GM21526 (cell line): Measurements from ENCODE around the gene SLC9A9.

Source experiments
- ATAC-seq: cut with Tn5 transposase; IDR thresholded peaks from one replicate; pipeline ENCODE4 v1.9.1; 2021; ENCODE audit warnings: moderate library complexity; ENCODE audit not compliant: unreplicated experiment, low FRiP score

SLC9A9 gene

DNA sequence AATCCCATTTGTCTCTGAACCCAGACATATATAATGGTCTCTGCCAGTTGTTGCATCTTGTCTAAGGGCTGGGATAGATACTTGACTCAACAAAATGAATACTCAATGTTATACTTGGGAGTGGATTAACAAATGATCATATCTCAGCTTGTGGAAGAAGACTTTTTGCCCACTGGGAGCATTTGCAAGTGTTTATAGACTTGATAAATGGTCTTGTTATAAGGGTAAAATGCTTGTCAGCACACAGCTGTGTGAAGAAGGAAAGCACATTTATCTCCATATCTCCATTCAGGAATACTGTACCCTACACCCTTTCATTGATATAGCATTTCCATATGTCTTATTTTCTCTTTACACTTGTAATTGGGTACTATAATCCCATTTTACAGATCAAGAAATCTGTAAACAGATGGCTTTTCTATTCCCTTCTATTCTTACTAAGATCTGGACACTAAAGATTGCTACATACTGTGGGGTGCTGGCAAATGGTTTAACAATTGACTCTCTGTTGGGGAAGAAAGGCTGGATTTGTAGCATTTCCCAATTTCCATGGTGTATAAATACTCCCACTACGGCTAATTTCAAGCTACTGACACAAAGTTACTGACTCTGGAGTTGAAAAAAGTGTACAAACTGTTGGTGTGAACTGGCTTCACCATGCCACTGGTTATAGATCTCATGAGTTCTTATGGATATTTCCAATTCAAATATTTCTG, 574.1 kb downstream of the SLC9A9 start:
- ATAC-seq = no peak

GRCh38 chr3:143271136-143271535, 577.1 kb downstream of the SLC9A9 start:
- ATAC-seq = no peak

GRCh38 chr3:143269741-143270140, 578.5 kb downstream of the SLC9A9 start:
- ATAC-seq = no peak

DNA sequence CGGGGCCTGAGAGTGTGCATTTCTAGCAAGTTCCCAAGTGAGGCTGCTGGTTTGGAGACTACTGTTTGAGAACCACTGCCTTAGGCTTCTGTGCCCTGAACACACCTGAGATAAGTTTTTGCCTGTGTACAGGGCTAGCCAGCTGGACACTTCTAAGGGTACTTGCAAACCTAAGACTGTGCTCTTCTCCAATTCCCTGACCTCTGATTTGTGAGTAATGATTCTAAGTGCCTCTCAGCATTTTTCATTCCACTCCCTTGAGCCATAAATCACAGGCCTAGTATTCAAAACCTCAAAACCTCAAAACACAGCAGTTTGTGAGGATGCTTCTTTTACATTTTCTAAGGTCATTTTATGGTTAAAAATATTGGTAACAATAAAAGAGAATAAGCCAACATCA, 580.3 kb downstream of the SLC9A9 start:
- no peak for ATAC-seq

GRCh38 chr3:143266927-143267326, 581.3 kb downstream of the SLC9A9 start:
- ATAC-seq = no peak

DNA sequence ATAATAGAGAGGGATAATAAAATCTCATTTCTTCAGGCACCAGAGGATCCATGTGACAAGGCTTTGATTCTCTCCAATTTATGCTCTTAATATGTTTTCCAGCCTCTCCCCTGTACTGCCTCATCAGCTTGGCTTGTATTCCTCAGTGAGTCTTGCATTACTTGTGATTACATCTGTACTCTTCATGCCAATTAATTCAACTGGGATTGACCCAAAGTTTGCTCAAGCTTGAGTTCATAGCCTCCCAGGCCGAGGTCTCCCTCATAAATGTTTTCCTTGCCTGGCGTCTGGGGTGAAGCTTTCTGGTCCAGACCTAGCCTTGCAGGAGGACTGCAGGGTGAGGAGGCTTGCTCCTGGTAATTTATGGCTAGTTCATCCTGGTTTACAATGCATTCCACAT, 581.8 kb downstream of the SLC9A9 start:
- no peak for ATAC-seq

DNA sequence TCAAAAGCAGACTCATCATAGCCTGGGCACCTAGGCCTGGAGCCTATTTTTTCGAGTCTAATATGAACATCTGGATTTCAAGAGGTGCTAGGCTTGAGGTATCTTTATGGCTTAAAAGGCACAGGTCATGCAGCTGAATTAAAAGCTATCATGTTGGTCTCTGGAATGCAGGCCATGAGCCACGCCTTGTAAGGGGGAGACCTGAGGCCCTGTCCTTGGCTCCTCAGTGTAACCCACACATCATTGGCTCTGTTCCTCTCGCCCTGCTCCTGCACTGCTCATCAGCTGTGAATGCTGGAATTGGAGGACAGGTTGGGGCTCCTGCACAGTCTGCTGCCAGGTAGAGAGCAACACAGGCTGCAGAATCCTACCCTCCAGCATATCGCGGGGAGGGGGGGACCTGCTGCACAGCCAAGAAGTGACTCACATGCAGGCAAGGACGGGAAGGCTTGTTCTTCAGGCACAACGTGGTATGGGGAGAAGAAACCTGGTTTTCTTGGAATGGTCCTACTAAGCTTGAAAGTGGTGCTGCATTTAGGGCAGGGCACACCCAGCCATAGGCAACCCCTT, 582.7 kb downstream of the SLC9A9 start:
- ATAC-seq = no peak

DNA sequence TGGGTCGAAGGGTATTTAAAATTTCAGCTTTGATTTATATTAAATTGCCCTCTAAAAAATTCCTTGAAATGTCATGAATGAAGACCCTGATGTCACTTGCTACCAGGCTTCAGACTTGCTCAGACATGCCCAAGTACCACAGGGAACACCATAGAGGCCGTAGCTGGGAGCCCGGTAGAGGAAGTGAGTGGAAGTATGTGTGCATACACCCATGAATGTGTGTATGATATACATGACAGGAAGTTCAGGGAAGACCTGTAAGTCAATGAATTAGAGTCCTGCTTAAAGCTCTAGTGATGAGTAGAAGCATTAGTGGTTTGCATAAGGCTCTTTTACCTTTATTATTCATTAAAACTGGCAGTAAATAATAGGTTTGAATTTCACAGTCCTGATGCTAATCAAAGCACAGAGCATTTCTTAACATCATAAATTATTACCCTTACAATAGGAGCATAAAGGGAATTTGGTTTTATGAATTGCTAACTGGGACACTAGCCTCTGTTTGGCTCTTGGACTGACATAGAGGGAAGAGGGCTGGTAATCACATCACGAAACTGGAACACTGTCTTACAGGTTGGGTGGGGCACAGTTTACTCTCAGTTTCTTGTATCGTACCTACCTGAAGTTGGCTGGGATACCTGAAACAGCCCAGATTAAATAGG, 584.3 kb downstream of the SLC9A9 start:
- ATAC-seq = no peak

GRCh38 chr3:143261848-143262247, 586.4 kb downstream of the SLC9A9 start:
- ATAC-seq = no peak

GRCh38 chr3:143258692-143259091, 589.6 kb downstream of the SLC9A9 start:
- ATAC-seq = no peak

DNA sequence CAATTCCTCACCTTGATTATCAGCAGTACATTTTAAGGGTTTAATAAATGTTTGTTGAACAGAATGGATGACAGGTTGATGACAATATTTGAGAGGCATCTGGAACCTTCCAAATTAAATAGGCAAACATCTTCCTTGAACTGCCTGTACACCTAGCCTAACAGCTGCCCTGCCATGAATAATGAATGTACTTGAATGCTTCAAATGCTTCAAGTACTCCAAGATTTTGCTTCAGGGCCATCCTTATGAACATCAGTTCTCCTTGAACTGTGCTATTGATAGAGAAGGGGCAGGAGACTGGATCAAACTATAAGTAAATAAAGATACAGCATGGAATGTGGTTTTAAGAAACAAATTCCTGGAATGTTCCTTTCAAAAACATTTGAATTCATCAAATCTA, 591.9 kb downstream of the SLC9A9 start:
- no peak for ATAC-seq

GRCh38 chr3:143255739-143256138, 592.5 kb downstream of the SLC9A9 start:
- no peak for ATAC-seq

GRCh38 chr3:143252931-143253330, 595.3 kb downstream of the SLC9A9 start:
- no peak for ATAC-seq

DNA sequence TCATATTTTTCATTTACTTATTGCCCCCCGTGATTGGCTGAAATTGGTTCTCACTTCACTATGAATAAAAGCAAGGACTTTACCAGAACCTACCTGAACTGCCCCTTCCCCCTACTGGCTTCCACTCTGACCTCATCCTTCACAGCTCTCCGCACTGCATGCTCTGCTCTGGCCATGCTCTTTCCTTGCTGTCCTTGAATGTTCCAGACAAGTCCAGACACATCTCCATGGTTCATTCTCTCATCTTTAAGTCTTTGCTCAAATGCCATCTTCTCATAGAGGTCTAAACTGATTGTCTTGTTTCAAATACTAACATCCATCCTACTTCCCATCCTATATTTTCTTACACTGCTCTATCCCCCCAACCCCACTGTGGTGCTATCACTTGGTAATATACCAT, 599.3 kb downstream of the SLC9A9 start:
- ATAC-seq = no peak

DNA sequence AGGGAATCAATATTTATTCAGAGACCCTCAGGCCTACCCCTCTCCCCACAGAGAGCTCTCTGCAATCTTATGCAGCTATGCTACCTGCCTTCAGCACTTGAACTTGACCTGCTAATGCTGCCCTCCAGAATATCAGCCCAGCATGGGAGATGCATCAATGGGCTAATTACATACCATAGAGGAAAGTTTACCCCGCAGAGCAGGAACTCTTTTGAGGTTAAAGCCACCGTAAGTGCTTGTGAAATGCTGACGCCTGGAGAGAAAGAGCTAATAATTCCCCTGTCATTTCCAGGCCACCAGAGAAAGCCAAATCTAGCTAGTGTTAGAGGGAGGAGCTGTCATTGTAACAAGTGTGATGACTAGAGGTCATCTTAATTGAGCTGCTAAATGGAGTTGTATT, 601.2 kb downstream of the SLC9A9 start:
- ATAC-seq = no peak

- no peak for ATAC-seq
These were observed 602.6 kb downstream of the SLC9A9 start for GRCh38 chr3:143245692-143246091.

- no peak for ATAC-seq
These were observed 603.7 kb downstream of the SLC9A9 start for GRCh38 chr3:143244516-143245063.

DNA sequence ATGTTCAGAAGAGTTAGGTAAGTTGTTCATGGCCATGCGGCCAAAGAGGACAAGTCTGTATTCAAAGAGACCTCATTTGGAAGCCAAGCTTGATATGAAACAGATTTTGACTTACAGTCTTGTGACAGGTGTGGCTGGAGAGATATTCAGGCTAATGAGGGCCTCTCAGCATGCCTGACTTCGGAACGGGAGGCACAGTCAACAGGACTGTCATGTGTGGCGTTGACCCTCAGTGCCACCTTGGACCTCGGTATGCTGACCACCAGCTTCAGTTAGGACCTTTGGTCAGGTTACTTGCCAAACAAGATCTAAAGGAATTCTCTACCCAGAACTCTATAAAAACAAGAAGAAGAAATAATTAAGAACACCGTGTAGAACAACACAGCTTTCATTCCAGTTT, 604.6 kb downstream of the SLC9A9 start:
- no peak for ATAC-seq

DNA sequence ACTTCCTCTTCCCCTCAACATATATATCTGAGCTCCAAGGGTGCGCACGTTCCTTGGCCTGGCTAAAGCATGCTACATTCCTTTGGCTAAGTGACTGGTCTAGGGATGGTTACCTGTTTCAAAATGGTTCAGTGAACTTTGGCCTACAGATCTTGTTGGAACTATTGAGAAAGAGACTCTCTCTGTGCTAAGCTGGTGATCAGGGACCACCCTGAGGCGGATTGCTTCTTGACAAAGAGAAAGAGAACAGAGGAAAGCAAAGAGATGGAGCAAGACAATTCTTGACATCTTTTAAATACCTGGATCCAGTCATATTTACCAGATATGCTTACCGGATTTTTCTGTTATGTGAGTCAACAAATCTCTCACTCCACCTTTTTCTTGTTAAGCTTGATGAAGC, 605.6 kb downstream of the SLC9A9 start:
- no peak for ATAC-seq

DNA sequence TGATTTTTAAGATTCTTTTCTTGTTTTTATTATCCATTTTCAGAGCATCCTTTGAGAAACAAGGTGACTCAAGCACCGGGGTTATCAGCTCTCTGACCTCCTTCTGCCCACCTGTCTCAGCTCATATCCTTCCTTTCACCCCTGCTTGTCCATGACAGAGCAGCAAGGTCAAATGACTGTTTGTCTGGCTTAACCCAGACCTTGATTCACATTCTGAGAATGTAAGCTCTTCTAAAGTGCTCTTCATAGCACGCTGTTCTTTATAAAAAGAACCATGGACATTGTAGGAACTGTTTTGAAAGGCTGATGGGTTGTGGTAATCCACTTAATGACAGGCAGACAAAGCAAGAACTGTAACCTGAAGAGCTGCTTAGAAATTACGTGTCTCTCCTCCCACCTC, 606.2 kb downstream of the SLC9A9 start:
- ATAC-seq = no peak

- ATAC-seq = no peak
These were observed 606.8 kb downstream of the SLC9A9 start for GRCh38 chr3:143241481-143241951.

GRCh38 chr3:143240886-143241285, 607.4 kb downstream of the SLC9A9 start:
- ATAC-seq = no peak
